ENCODE measurements around the gene GBF1.

GRCh38 chr10:102408728-102409603 lies 163.6 kb downstream of the GBF1 start:
- no peak for TF ChIP-seq POLR2A (IDR thresholded peaks at IDR 0.05)
- TF ChIP-seq, protein P1, sequence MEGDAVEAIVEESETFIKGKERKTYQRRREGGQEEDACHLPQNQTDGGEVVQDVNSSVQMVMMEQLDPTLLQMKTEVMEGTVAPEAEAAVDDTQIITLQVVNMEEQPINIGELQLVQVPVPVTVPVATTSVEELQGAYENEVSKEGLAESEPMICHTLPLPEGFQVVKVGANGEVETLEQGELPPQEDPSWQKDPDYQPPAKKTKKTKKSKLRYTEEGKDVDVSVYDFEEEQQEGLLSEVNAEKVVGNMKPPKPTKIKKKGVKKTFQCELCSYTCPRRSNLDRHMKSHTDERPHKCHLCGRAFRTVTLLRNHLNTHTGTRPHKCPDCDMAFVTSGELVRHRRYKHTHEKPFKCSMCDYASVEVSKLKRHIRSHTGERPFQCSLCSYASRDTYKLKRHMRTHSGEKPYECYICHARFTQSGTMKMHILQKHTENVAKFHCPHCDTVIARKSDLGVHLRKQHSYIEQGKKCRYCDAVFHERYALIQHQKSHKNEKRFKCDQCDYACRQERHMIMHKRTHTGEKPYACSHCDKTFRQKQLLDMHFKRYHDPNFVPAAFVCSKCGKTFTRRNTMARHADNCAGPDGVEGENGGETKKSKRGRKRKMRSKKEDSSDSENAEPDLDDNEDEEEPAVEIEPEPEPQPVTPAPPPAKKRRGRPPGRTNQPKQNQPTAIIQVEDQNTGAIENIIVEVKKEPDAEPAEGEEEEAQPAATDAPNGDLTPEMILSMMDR (IDR thresholded peaks at IDR 0.05) = no peak

All from stomach (tissue), 4 donors.